Left lobe of liver (tissue), 2 donors: Measurements from ENCODE around the gene CIC. TPM values are rescaled to one million over a fixed set of nuclear protein-coding genes. Genes with fewer than 3 reads are reported as not detected.
A peak's percentile ranks its signal among the peaks of the same experiment; 100 is the strongest.
"Not testable (repeated sequence)": the region's sequence is repeated elsewhere in the genome, so short reads cannot be mapped to it uniquely, and the experiment has no call there.

Source experiments
- ATAC-seq: fragments of 200-7000 bp; cut with Tn5 transposase; one replicate; pipeline ENCODE4 v1.9.1; 2020; ENCODE audit warnings: mild to moderate bottlenecking, moderate library complexity
- DNase-seq: peaks from one replicate; pipeline ENCODE4 v3.0.0-alpha.2; 2020; ENCODE audit warnings: low spot score
- total RNA-seq: library from RNA; stranded (reverse); gene quantifications from one replicate; pipeline ENCODE4 v1.2.1, GENCODE V29; 2021
- donor health status: DM: no; HTN: no; CAD: no; lungs with moderate emphysema.
- donor health status: DM: no; HTN: yes; CAD: no.

The CIC gene
- total RNA-seq, 1 donor from 2014 or later, result 25.2 TPM

GRCh38 chr19:42254089-42254849 lies 14.8 kb upstream of the CIC start:
- DNase-seq, result peak; percentile 85
- ATAC-seq, result peak; percentile 62

- DNase-seq (peak; percentile 97), ATAC-seq (peak; percentile 82)
Measured at GRCh38 chr19:42254850-42255765, 13.9 kb upstream of the CIC start, which contains the start of gene ERF. Gene ERF, minus strand, starts transcription at chr19:42255128. Its CDS starts 129 bp downstream, at chr19:42254999.

- no peak for ATAC-seq
Measured at GRCh38 chr19:42255766-42256745, 13.0 kb upstream of the CIC start.

GRCh38 chr19:42257842-42258241 lies 11.2 kb upstream of the CIC start:
- ATAC-seq, DNase-seq: not testable (repeated sequence)

More at GRCh38 chr19:42255766-42256745, 13.0 kb upstream of the CIC start:
- DNase-seq, result no peak

GRCh38 chr19:42261763-42262162 lies 7.3 kb upstream of the CIC start:
- ATAC-seq (no peak), DNase-seq (no peak)

- not testable (repeated sequence) for DNase-seq, ATAC-seq
Measured at GRCh38 chr19:42266105-42266504, 2.9 kb upstream of the CIC start.

- not testable (repeated sequence) for ATAC-seq, DNase-seq
Measured at GRCh38 chr19:42266928-42267603, 2.0 kb upstream of the CIC start.

- no peak for DNase-seq
Measured at GRCh38 chr19:42267644-42268141, 1.4 kb upstream of the CIC start.

GRCh38 chr19:42268142-42268703 lies 829 bp upstream of the CIC start:
- DNase-seq (peak; percentile 99), ATAC-seq (peak; percentile 74)

More at GRCh38 chr19:42267644-42268141, 1.4 kb upstream of the CIC start:
- no peak for ATAC-seq

GRCh38 chr19:42269478-42270345 lies 660 bp downstream of the CIC start:
- peak; percentile 58 for DNase-seq
- ATAC-seq, result no peak

- ATAC-seq (peak; percentile 17), DNase-seq (peak; percentile 77)
Measured at GRCh38 chr19:42270346-42271044, 1.4 kb downstream of the CIC start.

- ATAC-seq, result peak; percentile 3
- peak; percentile 76 for DNase-seq
Measured at GRCh38 chr19:42271045-42271419, 2.0 kb downstream of the CIC start.

- DNase-seq, result no peak
- no peak for ATAC-seq
Measured at GRCh38 chr19:42271861-42272534, 2.9 kb downstream of the CIC start.

GRCh38 chr19:42272535-42272897 lies 3.5 kb downstream of the CIC start:
- DNase-seq (no peak), ATAC-seq (no peak)

- ATAC-seq (no peak), DNase-seq (no peak)
Measured at GRCh38 chr19:42272989-42273406, 3.9 kb downstream of the CIC start.

GRCh38 chr19:42273407-42274064 lies 4.5 kb downstream of the CIC start:
- DNase-seq (no peak), ATAC-seq (no peak)
